GM19351 (cell line): ENCODE data around the gene PIGL.

Experiments used
- ATAC-seq: cut with Tn5 transposase; IDR thresholded peaks from one replicate; pipeline ENCODE4 v1.9.1; 2021; ENCODE audit warnings: mild to moderate bottlenecking, moderate library complexity; ENCODE audit not compliant: unreplicated experiment

The PIGL gene

GRCh38 chr17:16352303-16352666 is 135.3 kb downstream of the PIGL start:
- no peak for ATAC-seq

DNA sequence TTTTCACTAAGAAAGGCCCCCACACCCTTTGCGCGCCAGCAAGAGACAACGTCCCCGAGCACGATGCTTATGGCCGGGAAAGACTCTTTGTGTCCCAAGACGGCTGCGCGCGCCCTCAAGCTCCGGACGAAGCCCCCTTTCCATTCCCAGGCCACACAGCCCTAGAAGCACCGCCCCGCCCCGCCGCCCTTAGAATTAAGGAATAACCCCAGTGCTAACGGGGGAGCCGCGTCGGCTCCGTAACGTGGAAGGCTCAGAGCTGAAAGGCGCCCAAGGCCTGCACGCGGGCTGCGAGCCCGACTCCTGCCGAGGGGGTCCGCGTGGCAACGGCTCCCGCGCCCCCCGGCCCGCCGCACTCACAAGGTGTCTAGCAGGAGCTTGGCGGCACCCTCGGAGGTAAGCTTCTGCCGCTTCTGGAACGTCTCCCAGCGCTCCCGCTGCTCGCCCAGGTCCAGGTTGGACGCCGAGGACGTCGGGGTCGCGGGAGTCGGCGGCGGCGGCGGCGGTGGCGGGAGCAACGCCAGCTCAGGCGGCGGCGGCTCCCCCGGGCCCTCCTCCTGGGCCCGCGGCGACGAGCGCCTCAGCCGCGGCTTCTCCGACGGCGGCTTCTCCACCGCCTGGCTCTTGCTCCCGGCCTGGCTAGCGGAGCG is 135.8 kb downstream of the PIGL start:
- peak; percentile 46 for ATAC-seq

DNA sequence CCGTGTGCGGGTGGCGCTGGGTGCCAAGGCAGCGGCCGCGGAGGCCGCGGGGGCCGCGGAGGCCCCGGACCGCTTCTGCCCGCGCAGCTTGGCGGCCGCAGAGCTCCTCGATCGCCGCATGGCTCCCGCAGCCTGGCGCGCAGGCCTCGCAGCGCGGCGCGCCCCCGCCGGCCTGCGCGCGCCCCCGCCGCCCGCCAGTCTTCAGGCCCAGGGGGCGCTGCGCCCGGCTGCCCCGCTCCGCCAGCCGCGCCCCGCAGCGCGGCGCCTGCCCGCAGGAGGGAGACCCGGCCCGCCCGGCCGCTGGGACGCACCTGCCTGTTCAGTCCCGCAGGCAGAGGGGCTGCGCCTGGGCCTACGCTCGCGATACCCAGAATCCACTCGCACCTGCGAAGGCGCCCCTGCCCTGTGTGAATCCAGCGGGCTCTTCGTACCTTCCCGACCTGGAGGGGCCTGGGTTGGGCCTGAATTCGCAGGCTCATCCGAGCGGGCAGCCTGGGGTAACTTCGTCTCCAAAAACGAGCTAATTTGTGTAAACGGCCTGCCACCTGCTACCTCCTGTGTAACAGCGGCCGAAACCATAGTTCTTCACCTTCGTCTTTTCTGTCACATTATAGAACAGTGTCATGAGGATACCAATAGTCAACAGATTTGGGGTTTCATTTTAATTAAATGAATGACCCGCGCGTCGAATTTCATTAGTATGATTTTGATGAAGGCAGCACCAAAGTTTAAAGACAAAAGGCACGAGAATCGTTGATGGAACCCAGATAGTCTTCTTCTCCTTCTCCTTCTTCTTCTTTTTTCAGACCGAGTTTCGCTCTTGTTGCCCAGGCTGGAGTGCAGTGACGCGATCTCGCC is 136.5 kb downstream of the PIGL start, which contains the start of gene CENPV:
CENPV (minus strand) TSS at position 153 of the 858 bp plus-strand sequence; CDS start at position 120, 33 bp downstream.
- peak; percentile 56 for ATAC-seq

DNA sequence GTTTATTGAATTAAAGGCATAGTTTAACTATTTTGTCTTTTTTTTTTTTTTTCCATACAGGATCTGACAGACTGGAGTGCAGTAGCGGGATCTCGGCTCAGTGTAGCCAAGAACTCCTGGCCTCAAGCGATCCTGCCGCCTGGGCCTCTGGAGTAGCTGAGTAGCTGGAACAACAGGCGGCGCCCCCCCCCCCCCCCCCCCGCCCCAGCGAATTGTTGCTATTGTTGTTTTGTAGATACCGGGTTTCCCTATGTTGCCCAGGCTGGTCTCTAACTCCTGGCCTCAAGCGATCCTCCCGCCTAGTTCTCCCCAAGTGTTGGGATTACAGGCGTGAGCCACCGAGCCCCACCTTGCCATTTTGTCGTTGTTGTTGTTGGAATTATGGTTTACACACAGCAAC is 137.6 kb downstream of the PIGL start:
- no peak for ATAC-seq

DNA sequence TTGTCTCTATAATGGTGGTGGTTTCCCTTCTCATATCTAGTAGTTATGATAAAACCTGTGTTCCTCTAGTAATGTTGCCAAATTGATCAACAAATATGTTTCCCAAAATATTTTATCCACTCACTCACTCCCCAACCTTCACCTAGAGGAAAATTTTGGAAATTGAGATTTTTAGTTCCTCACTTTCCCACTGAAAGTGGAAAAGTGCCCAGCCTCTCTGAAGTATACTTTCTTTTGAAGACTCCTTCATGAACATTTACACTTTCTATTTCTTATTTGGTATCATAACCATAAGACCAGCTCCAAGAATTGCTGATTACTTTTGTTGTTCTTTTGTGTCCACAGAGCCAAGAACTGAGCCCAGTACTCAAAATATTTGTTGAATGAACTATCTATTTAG is 141.4 kb downstream of the PIGL start:
- ATAC-seq, result no peak

- no peak for ATAC-seq
These were observed 144.9 kb downstream of the PIGL start for GRCh38 chr17:16361874-16362273.

- ATAC-seq, result no peak
These were observed 146.9 kb downstream of the PIGL start for GRCh38 chr17:16363749-16364536.

DNA sequence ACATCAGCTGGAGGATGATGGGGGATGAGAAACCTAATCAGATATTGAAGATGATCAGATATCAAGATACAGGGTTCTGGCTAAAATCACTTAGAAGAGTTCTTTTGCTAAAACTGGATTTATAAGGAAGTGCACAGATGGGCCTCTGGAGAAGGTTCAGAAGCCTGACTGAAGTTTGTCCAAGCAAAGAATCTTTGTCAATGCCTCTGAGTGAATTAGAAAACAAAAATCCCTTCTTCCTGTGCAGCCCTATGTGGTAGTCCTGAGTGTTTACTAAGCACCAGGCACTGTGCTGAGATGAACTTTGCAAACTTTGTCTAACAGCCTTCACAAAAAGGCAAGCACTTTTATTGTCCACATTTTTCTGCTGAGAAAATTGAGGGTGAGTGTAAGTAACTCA is 147.6 kb downstream of the PIGL start:
- ATAC-seq, result no peak

GRCh38 chr17:16371742-16372141 is 154.7 kb downstream of the PIGL start:
- no peak for ATAC-seq

- no peak for ATAC-seq
These were observed 157.3 kb downstream of the PIGL start for GRCh38 chr17:16374146-16374938.
